ENCODE data around the gene ENTREP3. TPM values are rescaled to one million over a fixed set of nuclear protein-coding genes. Genes with fewer than 3 reads are reported as not detected.
"Not testable (repeated sequence)": the region's sequence is repeated elsewhere in the genome, so short reads cannot be mapped to it uniquely, and the experiment has no call there.

Gene ENTREP3
- polyA plus RNA-seq, 1 donor from 2014 or later, result 1.7 TPM

DNA sequence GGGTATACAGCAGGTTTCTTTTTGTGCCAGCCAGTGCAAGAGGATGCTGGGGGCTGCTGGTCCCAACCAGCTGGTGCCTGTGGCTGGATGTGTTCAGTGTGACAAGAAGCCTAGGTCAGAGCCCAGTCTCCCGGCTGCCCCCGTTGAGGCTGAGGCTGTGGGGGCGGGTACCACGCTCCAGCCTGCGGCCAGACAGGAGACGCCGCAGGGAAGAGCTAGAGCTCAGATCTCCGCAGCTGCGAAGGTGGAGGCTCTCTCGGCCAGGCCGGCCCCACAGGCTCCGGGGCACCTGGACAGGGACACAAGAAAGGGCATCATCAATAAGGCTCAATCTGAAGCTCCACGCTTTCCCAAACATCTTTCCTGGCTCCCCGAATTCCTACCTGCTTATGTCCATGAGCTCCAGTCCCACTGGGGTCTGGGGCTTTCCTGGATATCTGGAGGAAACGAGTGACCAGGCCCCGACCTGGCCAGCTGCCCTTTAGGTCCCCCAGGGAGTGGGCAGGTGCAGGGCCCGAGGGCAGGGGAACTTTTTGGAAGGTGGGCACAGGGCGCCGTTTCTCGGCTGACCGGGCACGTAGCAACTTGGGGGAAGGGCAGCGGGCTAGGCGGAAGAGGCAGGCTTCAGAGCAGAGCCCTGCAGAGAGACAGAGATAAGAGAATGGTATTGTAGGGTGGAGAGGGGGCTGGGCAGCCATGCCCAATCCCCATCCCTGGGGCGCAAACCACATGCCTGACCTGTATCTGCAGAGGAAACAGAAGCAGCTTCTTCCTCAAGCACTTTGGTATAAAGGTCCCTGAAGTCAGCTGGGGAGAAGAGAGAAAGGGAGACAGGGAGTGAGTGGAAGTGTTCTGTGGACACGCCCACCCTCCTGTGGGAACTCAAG lies 7.4 kb downstream of the ENTREP3 start:
- Mint-ChIP-seq H3K36me3 (no peaks in the 10 kb centered on the region), H3K27me3 (peaks cover 2% of the 10 kb centered on the region), H3K4me3 (peak overlapping the region in 2 of 4 donors; percentile 17 to 25), H3K27ac (peak overlapping the region in 2 of 3 donors; percentile 47 to 85), H3K4me1 (peaks cover 18 to 23% (median 21%) of the 10 kb centered on the region in 3 donors), H3K9me3 (peaks cover 0 to 2% (median 1%) of the 10 kb centered on the region in 3 donors)

DNA sequence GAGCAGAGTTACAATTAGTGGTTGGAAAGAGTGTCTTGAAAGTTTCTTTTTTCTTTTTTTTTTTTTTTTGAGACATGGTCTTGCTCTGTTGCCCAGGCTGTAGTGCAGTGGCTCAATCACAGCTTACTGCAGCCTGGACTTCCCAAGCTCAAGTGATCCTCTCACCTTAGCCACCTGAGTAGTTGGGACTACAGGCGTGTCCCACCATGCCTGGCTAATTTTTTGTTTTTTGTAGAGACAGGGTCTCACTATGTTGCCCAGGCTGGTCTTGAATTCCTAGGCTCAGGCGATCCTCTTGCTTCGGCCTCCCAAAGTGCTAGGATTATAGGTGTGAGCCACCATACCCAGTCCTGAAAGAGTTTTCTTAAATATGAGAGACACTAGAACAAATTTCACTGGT lies 8.5 kb downstream of the ENTREP3 start:
- peaks cover 20 to 26% (median 23%) of the 10 kb centered on the region in 3 donors for H3K4me1 Mint-ChIP-seq
- not testable (repeated sequence) for H3K4me3 Mint-ChIP-seq, H3K9me3 Mint-ChIP-seq, H3K36me3 Mint-ChIP-seq, H3K27me3 Mint-ChIP-seq
- H3K27ac Mint-ChIP-seq, result peak overlapping the region in 1 of 3 donors; percentile 35

DNA sequence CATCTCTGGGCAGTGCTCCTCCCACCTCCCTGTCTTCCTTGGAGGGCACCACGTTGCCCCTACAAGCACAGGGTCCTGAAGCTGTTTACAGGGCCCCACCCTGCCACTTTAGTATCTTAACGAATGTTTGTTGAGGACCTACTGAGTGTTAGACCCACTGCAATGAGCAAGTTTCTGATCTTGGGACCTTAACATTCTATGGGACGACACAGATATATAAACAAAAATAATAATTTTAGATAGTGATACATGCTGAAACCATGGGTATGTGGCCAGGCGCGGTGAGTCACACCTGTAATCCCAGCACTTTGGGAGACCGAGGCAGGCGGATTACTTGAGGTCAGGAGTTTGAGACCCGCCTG lies 10.1 kb downstream of the ENTREP3 start:
- Mint-ChIP-seq H3K27me3 (peaks cover 2% of the 10 kb centered on the region), H3K4me1 (peaks cover 26 to 33% (median 28%) of the 10 kb centered on the region in 3 donors), H3K4me3 (peak overlapping the region; percentile 87 to 90 (median 88)), H3K36me3 (no peaks in the 10 kb centered on the region), H3K9me3 (peaks cover 0 to 2% (median 1%) of the 10 kb centered on the region in 3 donors), H3K27ac (peak overlapping the region; percentile 57 to 100 (median 98))

DNA sequence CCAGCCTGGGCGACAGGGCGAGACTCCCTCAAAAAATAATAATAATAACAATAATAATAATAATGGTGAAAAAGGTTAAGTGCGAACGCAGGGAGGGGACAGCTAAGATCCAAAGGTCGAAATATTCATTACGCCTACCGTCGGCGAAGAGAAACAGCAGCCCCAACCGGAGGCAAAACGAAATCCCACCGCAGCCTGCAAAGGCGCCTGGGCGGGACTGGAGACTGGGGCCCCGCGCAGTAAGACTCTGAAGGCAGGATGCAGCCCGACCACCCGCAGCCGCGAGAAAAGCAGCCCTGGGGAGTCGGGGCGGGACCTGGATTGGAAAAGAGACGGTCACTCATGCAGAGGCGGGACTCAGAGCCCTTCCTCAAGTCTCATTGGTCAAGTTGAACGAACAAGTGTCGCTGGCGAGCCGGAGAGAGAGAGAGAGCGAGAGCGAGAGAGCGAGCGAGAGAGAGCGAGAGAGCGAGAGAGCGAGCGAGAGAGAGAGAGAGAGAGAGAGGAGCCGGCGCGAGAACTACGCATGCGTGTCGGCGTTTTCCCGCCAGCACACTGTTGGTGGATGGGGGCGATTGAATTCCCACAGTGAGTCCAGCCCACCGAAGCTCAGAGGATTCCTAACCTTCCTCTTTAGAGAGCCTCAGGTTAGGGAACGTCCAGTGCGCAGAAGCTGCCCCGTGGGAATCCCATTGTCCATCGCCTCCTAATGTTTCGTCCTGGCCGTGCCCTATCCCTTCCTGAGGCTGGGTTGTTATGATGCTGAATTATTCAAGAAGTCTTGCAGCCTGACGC lies 10.7 kb downstream of the ENTREP3 start:
- peak overlapping the region; percentile 98 to 100 (median 98) for H3K27ac Mint-ChIP-seq
- peaks cover 26 to 31% (median 28%) of the 10 kb centered on the region in 3 donors for H3K4me1 Mint-ChIP-seq
- peaks cover 2% of the 10 kb centered on the region for H3K27me3 Mint-ChIP-seq
- H3K36me3 Mint-ChIP-seq, result no peaks in the 10 kb centered on the region
- peak overlapping the region; percentile 87 to 90 (median 88) for H3K4me3 Mint-ChIP-seq
- peaks cover 0 to 2% (median 1%) of the 10 kb centered on the region in 3 donors for H3K9me3 Mint-ChIP-seq

DNA sequence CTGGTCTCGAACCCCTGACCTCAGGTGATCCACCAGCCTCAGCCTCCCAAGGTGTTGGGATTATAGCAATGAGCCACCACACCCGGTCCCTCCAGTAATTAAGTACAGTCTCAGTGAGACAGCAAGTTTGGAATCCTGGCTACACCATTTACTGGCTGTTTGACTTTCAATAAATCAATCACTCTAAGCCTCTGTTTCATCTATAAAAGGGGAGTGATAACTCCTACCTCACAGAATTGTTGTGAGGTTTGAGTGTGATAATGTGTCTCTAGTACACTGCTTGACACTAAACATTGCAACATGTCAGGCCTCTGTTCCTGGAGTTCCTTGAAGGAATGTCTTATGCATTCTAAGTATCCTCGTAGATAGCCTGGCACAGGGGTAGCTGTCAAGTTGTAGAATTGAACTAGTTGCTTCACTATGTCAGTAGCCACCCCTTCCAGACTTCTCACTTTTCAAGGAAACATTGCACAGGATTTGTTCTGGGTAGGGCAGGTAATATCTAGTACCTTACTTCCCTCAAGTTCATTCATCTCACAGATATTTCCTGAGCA lies 12.4 kb downstream of the ENTREP3 start:
- H3K27ac Mint-ChIP-seq, result peak overlapping the region in 2 of 3 donors; percentile 13 to 98
- H3K36me3 Mint-ChIP-seq, result no peaks in the 10 kb centered on the region

DNA sequence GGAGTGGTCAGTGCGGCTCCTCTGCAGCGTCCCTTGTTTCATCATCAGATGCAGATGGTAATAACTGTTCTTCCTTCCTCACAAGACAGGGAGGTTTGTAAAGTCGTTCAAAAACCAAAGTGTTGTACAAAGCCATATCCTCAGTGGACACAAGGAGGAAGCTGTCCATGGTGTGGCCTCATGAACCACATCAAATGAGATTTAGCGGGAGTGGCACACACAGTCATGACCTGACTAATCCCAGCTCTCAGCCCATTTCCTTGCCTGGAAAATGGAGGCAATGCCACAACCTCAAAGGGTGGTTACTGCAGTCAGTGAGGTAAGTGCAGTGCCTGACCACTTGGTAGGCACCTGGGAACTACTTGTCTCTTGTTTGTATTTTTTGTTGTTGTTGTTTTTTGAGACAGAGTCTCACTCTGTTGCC lies 13.4 kb downstream of the ENTREP3 start:
- Mint-ChIP-seq H3K4me1 (peaks cover 26 to 31% (median 28%) of the 10 kb centered on the region in 3 donors), H3K27me3 (peaks cover 2% of the 10 kb centered on the region), H3K9me3 (peaks cover 0 to 2% (median 1%) of the 10 kb centered on the region in 3 donors), H3K27ac (peak overlapping the region in 1 of 3 donors; percentile 71), H3K4me3 (peak overlapping the region in 2 of 4 donors; percentile 86 to 96), H3K36me3 (no peaks in the 10 kb centered on the region)

More for the DNA sequence above, 12.4 kb downstream of the ENTREP3 start:
- H3K4me3 Mint-ChIP-seq, result peak overlapping the region; percentile 87 to 90 (median 88)
- peaks cover 26 to 31% (median 28%) of the 10 kb centered on the region in 3 donors for H3K4me1 Mint-ChIP-seq
- peaks cover 0 to 2% (median 1%) of the 10 kb centered on the region in 3 donors for H3K9me3 Mint-ChIP-seq
- H3K27me3 Mint-ChIP-seq, result peaks cover 2% of the 10 kb centered on the region

DNA sequence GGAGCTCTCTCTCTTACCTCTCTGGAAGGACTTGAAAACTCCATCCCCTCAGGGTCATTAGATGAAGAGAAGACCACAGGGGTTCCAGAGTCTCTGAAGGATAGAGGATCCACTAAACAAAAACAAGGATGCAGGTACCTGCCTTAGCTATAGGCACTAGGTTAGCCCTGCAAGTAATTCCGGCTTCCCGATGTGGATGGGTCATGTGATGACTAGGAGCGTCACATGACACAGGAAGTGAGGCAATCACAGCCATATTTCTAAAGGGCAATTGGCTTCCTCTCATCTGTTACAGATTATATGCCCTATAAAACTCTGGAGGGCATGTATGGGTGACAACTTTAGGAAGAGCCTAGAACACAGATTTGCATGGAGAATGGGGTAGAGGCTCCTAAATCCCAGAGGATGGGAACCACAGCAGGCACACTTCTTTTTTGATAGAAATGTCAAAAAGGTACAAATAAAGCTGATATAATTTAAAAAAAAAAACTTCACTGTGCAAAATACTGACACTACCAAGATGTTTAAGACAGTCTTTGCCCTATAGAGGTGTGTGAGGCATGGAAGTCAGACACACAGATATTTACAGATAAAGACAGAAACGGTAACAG lies 14.1 kb downstream of the ENTREP3 start:
- Mint-ChIP-seq H3K36me3 (peaks cover 3% of the 10 kb centered on the region), H3K4me3 (peak overlapping the region; percentile 86 to 96 (median 91)), H3K4me1 (peaks cover 26 to 28% (median 28%) of the 10 kb centered on the region in 3 donors), H3K27ac (peak overlapping the region; percentile 71 to 79 (median 71)), H3K27me3 (peaks cover 2% of the 10 kb centered on the region), H3K9me3 (peaks cover 0 to 2% (median 1%) of the 10 kb centered on the region in 3 donors)

DNA sequence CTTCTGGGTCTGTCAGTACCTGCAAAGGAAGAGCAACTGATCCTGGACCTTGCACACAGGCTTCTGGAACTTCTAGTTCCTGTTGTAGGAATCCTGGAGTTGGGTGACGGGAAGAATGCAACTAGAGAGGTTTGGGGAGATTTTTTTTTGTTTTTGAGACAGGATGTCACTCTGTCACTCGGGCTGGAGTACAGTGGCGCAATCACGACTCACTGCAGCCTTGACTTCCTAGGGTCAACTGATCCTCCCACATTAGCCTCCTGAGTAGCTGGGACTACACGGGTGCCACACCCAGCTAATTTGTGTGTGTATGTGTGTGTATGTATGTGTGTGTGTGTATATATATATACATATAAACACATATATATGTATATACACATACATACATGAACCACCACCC lies 18.8 kb downstream of the ENTREP3 start:
- Mint-ChIP-seq H3K4me3 (no peak overlapping the region), H3K4me1 (peaks cover 7 to 11% (median 10%) of the 10 kb centered on the region in 3 donors), H3K36me3 (peaks cover 8% of the 10 kb centered on the region), H3K27ac (peak overlapping the region in 1 of 3 donors; percentile 53), H3K27me3 (no peaks in the 10 kb centered on the region), H3K9me3 (no peaks in the 10 kb centered on the region)

DNA sequence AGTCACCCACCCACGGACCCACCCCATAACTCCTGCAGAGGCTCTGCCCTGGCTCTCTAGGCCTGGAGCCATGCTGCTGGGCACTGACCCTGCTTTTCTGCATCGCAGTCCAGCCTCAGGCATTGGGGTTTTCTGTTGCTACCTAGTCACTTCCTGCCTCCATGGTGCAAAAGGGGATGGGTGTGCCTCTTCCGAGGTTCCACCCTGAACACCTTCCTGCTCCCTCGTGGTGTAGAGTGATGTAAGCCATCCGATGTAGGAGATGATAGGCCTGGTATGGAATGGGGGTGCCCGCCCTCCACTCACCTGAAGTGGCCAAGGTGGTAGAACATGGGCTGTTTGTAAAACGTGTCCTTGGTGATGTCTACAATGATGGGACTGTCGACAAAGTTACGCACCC lies 19.9 kb downstream of the ENTREP3 start:
- peak overlapping the region in 1 of 4 donors; percentile 20 for H3K4me3 Mint-ChIP-seq
- H3K9me3 Mint-ChIP-seq, H3K36me3 Mint-ChIP-seq, H3K4me1 Mint-ChIP-seq, H3K27me3 Mint-ChIP-seq, H3K27ac Mint-ChIP-seq: not testable (repeated sequence)

DNA sequence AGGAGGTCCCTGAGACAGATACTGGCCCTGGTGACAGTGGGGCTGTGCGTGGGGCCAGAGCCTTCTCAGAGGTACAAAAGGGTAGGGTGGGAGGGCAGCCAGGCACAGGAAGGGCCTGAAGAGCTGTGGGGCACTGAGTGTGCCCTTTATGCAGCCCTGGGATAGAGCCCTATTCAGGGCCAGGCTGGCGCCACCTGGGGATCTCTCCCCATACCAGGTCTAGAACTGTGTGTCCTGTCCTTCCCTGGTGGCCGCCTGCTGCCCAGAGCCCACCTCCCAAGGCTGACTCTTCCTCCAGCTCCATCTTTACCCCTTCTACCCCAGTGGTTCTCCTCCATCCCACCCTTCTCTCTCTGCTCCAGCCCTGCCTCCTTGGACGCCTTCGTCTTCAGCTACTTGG lies 21.8 kb downstream of the ENTREP3 start:
- H3K27ac Mint-ChIP-seq, H3K4me3 Mint-ChIP-seq, H3K36me3 Mint-ChIP-seq, H3K27me3 Mint-ChIP-seq, H3K4me1 Mint-ChIP-seq, H3K9me3 Mint-ChIP-seq: not testable (repeated sequence)

DNA sequence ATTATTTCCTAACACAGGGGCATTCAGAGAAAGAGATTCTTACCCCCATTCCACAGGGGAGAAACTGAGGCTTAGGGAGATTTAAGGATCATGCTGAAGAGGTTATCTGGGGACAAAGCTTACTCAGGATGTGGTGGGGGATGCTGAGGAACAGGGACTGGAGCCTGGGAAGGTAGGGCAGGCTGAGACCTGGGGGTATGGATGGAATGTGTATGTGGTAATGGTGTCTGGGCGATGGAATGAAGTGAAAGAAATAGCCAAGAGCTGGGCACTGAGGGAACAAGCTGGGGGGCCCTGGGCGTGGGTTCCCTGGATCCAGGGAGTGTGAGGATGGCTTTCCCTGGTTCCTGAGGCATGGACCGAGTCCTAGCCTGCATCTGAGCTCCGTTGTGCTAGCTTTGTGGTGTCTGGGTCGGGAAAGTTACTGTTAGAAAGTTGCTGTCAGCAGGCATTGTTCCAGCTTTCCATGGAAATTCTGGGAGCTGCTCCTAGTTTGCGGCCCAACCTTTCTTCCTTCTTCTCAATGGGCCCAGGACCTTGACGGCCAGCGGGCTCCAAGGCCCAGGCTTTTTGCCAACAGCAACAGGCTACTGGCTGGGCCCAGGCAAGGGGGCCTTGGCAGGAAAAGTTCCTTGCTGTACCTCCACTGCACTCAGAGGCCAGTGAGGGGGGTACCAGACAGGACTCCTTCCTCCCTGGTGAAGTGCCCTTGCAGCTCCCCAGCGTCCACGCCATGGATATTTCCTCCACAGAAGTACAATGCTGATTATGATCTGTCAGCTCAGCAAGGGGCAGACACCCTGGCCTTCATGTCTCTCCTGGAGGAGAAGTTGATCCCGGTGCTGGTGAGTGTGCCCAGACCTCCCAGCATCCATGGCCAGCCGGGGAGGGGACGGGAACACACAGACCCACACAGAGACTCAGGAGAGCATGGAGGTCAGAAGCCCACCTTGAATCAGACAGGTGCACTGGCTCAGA lies 23.0 kb downstream of the ENTREP3 start:
- not testable (repeated sequence) for H3K36me3 Mint-ChIP-seq, H3K4me3 Mint-ChIP-seq, H3K4me1 Mint-ChIP-seq, H3K9me3 Mint-ChIP-seq, H3K27me3 Mint-ChIP-seq, H3K27ac Mint-ChIP-seq

DNA sequence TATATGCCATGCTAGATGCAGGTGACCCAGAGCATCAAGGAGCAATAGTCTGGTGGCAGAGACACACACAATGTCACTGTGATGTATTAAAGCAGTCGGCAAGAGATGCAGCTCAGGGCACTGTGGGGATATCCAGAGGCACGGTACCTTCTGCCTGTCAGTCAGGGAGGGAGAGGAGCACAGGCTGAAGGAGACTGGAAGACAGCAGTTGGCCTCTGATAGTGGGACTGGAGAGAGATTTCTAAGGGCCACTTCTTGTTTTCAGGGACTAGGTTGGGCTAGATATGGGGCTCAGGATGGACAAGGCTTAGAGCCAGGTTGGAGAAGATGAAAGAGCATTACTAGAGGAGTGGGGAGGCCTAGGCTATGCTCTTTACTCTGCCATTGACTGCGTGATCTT lies 24.0 kb downstream of the ENTREP3 start:
- not testable (repeated sequence) for H3K27me3 Mint-ChIP-seq

DNA sequence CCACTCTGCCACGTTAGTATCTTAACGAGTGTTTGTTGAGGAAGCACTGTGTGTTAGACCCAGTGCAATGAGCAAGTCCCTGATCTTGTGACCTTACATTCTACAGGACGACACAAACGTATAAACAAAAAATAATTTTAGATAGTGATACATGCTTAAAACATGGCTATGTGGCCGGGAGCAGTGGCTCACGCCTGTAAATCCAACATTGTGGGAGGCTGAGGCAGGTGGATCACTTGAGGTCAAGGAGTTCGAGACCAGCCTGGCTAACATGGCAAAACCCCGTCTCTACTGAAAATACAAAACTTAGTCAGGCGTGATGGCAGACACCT lies 27.2 kb downstream of the ENTREP3 start:
- H3K4me1 Mint-ChIP-seq, result peaks cover 25 to 30% (median 28%) of the 10 kb centered on the region in 3 donors
- no peaks in the 10 kb centered on the region for H3K27me3 Mint-ChIP-seq
- H3K36me3 Mint-ChIP-seq, result no peaks in the 10 kb centered on the region
- H3K27ac Mint-ChIP-seq, result peak overlapping the region; percentile 70 to 94 (median 80)
- no peaks in the 10 kb centered on the region for H3K9me3 Mint-ChIP-seq
- H3K4me3 Mint-ChIP-seq, result peak overlapping the region; percentile 83 to 95 (median 89)

More for the DNA sequence above, 24.0 kb downstream of the ENTREP3 start:
- Mint-ChIP-seq H3K27ac (peak overlapping the region in 1 of 3 donors; percentile 21), H3K4me1 (peaks cover 6 to 14% (median 8%) of the 10 kb centered on the region in 3 donors)
- not testable (repeated sequence) for H3K4me3 Mint-ChIP-seq, H3K9me3 Mint-ChIP-seq, H3K36me3 Mint-ChIP-seq
